Fibroblast of lung (primary cell): ENCODE measurements around the gene SEPHS1.

Source experiments
- EZH2 ChIP-seq: IDR thresholded peaks from 2 replicates; pipeline ENCODE4 v1.5.1; 2012; ENCODE audit warnings: low read length, control low read depth, mild to moderate bottlenecking; ENCODE audit errors: missing control alignments
- TF ChIP-seq, protein P1 (sequence below), 2 donors: IDR thresholded peaks in 1 of 2; conservative IDR thresholded peaks in 1 of 2; 1 replicate in 1 of 2; 2 replicates in 1 of 2; pipeline ENCODE4 v1.5.1; 2011 to 2012; ENCODE audit warnings: low read length in 2 of 2, control low read depth in 1 of 2, inconsistent platforms in 1 of 2, low read depth in 1 of 2, mild to moderate bottlenecking in 1 of 2

DNA sequence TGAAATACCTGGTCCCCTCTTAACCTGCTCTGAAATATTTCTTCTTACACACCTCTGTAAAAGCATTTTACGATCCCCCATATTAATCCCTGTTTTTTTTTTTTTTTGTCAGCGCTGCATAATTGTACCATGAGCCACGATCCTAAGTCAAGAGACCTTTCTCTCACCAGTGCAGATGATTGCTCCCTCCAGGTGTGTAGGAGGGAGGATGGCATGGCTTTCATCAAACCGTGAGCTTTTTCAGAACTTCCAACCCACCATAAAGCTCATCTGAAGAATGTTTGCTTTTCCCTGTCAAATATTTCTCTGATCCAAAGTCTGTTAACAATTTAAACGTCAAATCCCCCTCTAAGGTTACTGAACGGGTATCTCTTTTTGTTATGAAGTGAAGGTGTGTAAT is 28.2 kb upstream of the SEPHS1 start:
- TF ChIP-seq, protein P1, sequence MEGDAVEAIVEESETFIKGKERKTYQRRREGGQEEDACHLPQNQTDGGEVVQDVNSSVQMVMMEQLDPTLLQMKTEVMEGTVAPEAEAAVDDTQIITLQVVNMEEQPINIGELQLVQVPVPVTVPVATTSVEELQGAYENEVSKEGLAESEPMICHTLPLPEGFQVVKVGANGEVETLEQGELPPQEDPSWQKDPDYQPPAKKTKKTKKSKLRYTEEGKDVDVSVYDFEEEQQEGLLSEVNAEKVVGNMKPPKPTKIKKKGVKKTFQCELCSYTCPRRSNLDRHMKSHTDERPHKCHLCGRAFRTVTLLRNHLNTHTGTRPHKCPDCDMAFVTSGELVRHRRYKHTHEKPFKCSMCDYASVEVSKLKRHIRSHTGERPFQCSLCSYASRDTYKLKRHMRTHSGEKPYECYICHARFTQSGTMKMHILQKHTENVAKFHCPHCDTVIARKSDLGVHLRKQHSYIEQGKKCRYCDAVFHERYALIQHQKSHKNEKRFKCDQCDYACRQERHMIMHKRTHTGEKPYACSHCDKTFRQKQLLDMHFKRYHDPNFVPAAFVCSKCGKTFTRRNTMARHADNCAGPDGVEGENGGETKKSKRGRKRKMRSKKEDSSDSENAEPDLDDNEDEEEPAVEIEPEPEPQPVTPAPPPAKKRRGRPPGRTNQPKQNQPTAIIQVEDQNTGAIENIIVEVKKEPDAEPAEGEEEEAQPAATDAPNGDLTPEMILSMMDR (conservative IDR thresholded peaks at IDR 0.05 in 1 of 2, IDR thresholded peaks at IDR 0.05 in 1 of 2; ENCODE audit: low read depth in 1 of 2, low read length in 2 of 2) = no peak
- TF ChIP-seq EZH2 = no peak
